Hematopoietic multipotent progenitor cell treated with erythropoietin and hydrocortisone succinate and interleukin-3 and kit ligand, for 4 days (in vitro differentiated cells): ENCODE results near the gene PLPP4.
A peak's percentile ranks its signal among the peaks of the same experiment; 100 is the strongest.

Source experiments
- DNase-seq: peaks from one replicate; pipeline ENCODE4 v3.0.0-alpha.2; 2015

PLPP4 gene

GRCh38 chr10:120457431-120458172 lies 575 bp downstream of the PLPP4 start:
- no peak for DNase-seq

GRCh38 chr10:120458432-120458831 lies 1.4 kb downstream of the PLPP4 start:
- no peak for DNase-seq

GRCh38 chr10:120459185-120459584 lies 2.2 kb downstream of the PLPP4 start:
- peak; percentile 69 for DNase-seq

GRCh38 chr10:120460186-120460585 lies 3.2 kb downstream of the PLPP4 start:
- DNase-seq = no peak

GRCh38 chr10:120460776-120461175 lies 3.7 kb downstream of the PLPP4 start:
- DNase-seq = peak; percentile 27

- no peak for DNase-seq
These were observed 5.1 kb downstream of the PLPP4 start for GRCh38 chr10:120462018-120462682.

GRCh38 chr10:120465138-120465537 lies 8.1 kb downstream of the PLPP4 start:
- no peak for DNase-seq

GRCh38 chr10:120466006-120466405 lies 9.0 kb downstream of the PLPP4 start:
- no peak for DNase-seq

GRCh38 chr10:120473593-120473992 lies 16.6 kb downstream of the PLPP4 start:
- no peak for DNase-seq

GRCh38 chr10:120474956-120475355 lies 17.9 kb downstream of the PLPP4 start:
- no peak for DNase-seq

- no peak for DNase-seq
These were observed 19.1 kb downstream of the PLPP4 start for GRCh38 chr10:120475844-120476791.

- DNase-seq = no peak
These were observed 20.2 kb downstream of the PLPP4 start for GRCh38 chr10:120477021-120477742.

- no peak for DNase-seq
These were observed 20.7 kb downstream of the PLPP4 start for GRCh38 chr10:120477743-120478141.

GRCh38 chr10:120478386-120478785 lies 21.4 kb downstream of the PLPP4 start:
- no peak for DNase-seq

GRCh38 chr10:120479506-120479905 lies 22.5 kb downstream of the PLPP4 start:
- DNase-seq = no peak

- DNase-seq = no peak
These were observed 23.1 kb downstream of the PLPP4 start for GRCh38 chr10:120480065-120480600.

GRCh38 chr10:120480848-120481247 lies 23.8 kb downstream of the PLPP4 start:
- DNase-seq = no peak

- DNase-seq = no peak
These were observed 26.0 kb downstream of the PLPP4 start for GRCh38 chr10:120483006-120483405.

GRCh38 chr10:120483651-120484301 lies 26.7 kb downstream of the PLPP4 start:
- no peak for DNase-seq

GRCh38 chr10:120485946-120486345 lies 28.9 kb downstream of the PLPP4 start:
- DNase-seq = no peak

GRCh38 chr10:120486671-120487205 lies 29.7 kb downstream of the PLPP4 start:
- no peak for DNase-seq

- no peak for DNase-seq
These were observed 33.3 kb downstream of the PLPP4 start for GRCh38 chr10:120490288-120490687.
